HG02943 (cell line): ENCODE data around the gene CPA1.

Source experiments
- ATAC-seq: cut with Tn5 transposase; IDR thresholded peaks from one replicate; pipeline ENCODE4 v1.9.1; 2021; ENCODE audit warnings: mild to moderate bottlenecking, low read depth, moderate library complexity; ENCODE audit not compliant: unreplicated experiment

The CPA1 gene

GRCh38 chr7:130393841-130394411, 13.6 kb downstream of the CPA1 start:
- ATAC-seq: no peak

DNA sequence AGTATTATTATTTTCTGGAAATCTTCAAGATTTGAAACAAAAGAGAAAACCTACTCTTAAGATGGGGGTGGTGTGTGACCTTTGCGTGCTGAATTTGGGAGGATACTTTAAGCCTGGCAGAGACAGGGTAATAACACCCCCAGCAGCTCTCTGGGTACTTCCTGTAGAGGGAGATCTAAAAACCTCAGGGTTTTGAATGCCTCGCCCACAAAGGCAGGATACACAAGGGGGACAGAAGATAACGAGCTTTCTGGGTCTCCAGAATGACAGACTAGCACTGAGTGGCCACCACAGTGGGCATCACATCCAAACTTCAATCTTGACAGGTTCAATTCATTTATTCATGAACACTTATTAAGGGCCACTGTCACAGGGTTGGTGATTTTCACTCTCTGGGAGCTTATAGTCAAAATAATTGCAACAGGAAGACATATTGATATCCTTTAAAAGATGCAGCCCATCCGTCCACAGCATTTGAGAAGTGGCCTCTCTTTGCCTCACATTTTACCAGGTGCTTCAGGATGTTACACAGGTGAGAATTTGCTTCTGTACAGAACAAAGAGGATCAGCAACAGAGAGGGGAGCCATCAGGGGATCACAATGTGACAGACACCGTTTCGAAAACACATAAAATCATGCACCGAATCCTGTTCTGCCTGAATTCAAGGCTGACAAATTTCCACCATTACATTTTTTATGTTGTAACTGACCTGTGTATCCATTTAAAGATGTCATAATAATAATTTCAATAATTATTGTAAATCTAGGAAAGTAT, 14.3 kb downstream of the CPA1 start:
- ATAC-seq: no peak

DNA sequence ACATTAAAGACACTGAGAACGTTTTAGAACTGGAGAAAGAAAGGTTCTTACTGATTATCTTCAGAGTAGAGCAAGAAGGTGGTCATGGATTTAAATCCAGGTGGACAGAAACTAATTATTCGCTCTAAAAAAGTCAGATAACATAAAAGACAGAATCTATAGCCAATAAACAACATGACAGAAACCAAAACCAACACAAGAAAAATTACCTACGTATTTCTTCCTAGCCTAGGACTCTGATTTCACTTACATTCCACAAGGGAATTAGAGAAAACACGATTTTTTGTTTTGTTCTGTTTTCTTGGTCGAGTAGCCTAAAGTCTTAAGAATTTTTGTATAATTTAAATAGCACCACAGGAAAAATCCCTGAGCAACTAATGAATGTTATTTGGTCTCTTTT, 15.1 kb downstream of the CPA1 start:
- no peak for ATAC-seq

DNA sequence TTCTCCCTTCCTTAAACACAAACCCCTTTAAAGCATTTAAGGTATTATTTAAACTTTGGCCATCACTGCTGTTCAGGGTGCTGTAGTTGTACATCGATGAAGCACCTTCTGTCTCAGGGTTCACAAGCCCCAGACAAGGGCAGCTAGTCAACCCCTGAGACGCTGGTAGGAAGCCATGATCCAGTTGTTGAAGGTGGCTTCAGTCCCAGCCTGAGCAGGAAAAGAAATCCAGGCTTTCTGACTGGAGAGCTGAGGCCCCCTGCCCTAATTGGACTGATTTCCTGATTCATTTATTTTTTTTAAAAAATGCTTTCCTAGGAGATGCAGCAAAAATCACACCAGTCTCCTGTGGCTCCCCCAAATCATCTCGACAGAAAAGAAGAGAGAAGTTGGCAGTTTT, 15.8 kb downstream of the CPA1 start:
- ATAC-seq: no peak

- ATAC-seq: no peak
Measured at GRCh38 chr7:130397051-130397757, 16.9 kb downstream of the CPA1 start.

- ATAC-seq: no peak
Measured at GRCh38 chr7:130397758-130398073, 17.4 kb downstream of the CPA1 start.

- ATAC-seq: no peak
Measured at GRCh38 chr7:130398526-130399090, 18.3 kb downstream of the CPA1 start.

- ATAC-seq: no peak
Measured at GRCh38 chr7:130400120-130400572, 19.9 kb downstream of the CPA1 start.

DNA sequence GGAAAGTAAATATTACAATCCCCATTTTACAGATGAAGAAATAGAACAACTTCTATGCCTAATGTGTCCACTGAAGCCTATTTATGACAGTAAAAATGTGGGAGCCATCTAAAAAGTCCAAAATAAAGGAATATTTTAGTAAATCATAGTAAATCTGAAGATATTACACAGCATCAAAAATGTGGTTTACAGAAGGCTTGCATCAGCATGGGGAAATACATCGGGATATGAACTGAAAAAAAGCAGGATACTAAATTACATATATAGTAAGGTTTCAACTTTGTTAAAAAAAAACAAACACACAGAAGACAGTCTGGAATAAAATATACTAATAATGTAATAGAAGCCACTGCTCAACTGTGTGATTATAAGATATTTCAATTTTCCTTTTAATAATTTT, 20.8 kb downstream of the CPA1 start:
- no peak for ATAC-seq

GRCh38 chr7:130401578-130401977, 21.3 kb downstream of the CPA1 start:
- no peak for ATAC-seq

DNA sequence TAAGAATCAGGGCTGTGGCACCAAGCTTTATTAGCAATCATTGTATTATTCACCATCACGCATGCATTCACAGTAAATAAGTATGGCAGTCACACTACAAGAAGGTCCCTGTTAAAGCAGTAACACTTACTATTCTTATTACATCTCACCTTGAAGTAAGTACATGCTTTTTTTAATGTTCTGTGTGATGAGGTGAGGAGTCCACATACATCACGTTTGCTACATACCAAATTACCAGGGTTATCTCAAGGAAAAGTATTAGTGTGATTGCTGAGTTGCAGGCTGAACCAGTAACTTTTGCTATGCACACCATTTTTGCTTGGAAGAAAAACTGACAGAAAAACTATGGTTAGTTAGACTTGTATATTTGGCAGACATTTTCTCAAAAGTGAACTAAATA, 24.7 kb downstream of the CPA1 start:
- ATAC-seq: no peak

DNA sequence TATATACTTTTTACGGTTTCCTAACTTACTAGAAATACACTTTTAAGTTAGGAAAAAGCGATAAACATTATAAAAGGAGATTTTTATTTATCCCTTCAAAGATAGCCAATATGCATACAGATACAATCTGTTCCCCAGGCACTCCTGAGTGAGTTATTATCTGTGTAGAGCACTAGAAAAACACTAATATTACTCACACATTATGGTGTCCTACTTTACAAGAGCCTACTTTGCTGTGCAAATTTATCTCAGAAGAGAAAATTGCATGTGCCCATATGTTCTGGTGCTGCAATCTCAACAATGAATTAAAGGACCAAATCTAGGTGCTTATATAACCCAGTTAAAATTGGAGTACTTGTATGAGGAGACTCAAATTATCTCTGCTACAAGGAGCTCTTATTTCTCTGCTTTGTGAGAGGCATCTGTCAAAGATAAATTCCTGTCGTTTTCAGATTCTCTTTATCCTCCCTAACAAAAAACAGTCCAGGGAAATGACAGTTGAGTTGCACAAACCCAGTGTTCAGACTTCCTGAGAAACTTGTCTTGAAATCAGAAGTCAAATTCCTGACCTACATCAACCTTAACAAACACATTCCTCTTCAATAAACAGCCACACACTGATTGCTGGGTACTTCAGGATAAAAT, 28.9 kb downstream of the CPA1 start:
- no peak for ATAC-seq

GRCh38 chr7:130409712-130410072, 29.4 kb downstream of the CPA1 start:
- ATAC-seq: no peak

- ATAC-seq: no peak
Measured at GRCh38 chr7:130410868-130411541, 30.7 kb downstream of the CPA1 start.

DNA sequence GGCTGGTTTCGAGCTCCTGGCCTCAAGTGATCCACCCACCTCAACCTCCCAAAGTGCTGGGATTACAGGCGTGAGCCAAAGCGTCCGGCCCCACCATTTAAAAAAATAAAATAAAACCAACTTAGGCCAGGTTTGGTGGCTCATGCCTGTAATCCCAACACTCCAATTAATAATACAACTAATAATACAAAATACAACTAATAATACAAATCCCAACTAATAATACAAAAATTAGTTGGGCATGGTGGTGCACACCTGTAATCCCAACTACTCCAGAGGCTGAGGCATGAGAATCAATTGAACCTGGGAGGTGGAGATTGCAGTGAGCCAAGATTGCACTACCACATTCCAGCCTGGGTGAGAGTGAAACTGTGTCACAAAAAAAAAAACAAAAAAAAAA, 32.9 kb downstream of the CPA1 start:
- no peak for ATAC-seq

DNA sequence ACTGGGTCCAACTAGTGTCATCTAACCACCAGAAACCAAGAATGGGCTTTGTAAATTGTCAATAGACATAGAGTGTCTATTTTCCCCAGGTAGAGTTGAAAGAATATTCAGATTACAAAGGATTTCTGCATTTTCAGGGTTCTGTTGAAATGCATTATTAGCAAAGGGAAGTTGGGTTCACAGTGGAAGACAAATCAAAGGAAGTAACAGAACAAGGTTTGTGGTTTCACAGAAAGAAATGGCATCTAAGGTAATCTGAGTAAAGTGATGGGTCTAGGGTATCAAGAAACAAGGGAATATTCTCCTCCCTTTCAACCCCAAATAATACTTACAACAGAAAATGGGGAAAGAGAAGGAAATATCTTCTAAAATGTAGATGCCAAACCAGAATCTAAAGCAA, 34.7 kb downstream of the CPA1 start:
- no peak for ATAC-seq

DNA sequence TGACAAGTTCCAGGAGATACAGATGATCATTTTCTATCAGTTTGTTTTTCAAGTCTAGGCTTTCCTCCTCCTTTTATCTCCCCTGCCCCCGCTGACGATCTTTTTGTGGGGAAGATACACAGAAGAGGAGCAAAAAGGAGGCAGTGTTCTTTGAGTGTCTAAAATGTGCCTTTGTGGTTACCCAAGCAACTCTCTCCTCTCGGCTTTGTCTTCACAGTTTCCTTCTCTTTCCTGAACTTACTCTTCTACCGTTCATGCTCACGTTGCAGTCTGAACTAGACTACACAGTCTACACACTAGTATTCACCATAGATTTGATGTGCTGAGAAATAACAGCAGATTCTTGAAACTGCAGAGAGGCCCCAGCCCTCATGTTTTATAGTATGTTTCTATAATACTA, 36.9 kb downstream of the CPA1 start:
- ATAC-seq: no peak

DNA sequence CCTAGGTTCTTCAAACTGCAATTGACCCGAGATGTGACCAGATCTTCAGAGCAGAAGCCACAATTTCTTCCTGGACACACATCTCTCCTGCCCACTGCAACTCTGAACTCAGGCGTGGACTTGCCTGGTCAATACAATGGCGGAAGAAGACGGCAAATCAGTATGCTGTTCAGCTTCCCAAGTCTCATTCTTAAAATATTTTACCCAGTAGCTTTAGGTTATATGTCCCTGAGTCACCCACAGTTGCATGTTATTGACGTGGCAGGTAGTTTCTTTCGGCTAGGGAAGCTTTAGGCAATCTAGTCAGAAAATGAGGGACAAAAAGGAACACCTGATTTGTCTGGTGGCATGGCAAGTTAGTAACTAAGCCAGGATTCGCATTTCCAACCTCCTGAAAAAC, 38.0 kb downstream of the CPA1 start:
- no peak for ATAC-seq

DNA sequence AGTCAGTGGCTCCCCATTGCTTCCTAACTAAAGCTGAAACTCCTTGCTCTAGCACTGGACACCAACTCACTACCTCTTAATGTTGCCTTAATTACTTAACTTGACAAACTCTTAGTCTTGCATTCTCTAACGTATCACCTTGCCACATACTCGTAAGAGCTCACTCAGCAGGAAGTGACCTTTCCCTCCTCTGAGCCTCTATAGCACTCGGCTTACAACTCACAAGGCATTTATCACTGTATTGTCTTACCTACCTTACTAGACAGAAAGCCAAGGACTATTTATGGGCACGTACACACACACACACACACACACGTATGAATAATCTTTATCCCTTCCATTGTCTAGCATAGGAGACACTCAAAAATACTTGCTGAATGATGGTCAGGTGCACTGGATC, 39.4 kb downstream of the CPA1 start:
- ATAC-seq: no peak

DNA sequence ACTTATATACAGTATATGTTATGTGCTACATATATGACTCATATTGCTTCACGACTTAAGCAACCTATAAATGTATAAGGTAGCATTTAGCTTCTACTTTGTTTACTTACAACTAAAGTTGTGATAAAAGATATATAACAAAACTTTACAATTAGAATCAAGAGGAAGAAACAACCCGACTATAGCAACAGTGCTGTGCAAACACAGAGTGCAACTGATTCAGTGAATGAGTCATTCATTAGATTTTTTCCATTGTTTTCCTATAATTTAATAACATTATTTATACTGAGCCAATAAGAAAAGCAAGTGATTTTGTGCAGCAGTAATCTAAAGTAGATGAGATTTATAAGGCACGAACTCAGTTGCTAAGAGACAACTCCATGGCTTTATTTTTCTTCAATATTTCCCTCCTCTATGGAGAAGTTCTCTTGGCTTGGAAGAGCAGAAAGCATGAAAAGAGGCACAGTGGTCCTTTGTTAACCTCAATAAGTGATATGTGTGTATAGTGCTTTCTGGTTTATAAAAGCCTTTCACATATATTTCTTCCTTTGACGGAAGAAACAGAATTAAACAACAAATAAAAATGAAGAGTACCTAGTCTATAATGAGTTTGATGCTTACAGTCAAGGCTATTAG, 40.8 kb downstream of the CPA1 start:
- no peak for ATAC-seq
